GM23338 (cell line): ENCODE results near the gene SHISA8.

ENCODE experiments used
- CREB1 ChIP-seq: fragments of 250-450 bp; sonication (Bioruptor Pico); IDR thresholded peaks from 2 replicates; pipeline ENCODE4 v1.5.0; 2020; ENCODE audit warnings: low read depth, mild to moderate bottlenecking, moderate library complexity
- CTCF ChIP-seq, 2 experiments: fragments of 200-600 bp in 1 of 2; sonication (generic) in 1 of 2; conservative IDR thresholded peaks; 2 replicates each; pipeline versions ENCODE4 v1.5.1 to v1.6.1; 2016 to 2017; ENCODE audit warnings: antibody characterized with exemption in 2 of 2, low read depth in 2 of 2, mild to moderate bottlenecking in 2 of 2, moderate library complexity in 1 of 2
- ETS1 ChIP-seq: IDR thresholded peaks from 2 replicates; pipeline ENCODE4 v1.6.1; 2016; ENCODE audit warnings: antibody characterized with exemption
- EZH2 ChIP-seq: fragments of 200-600 bp; sonication (generic); IDR thresholded peaks from one replicate; pipeline ENCODE4 v1.8.0; 2017; ENCODE audit warnings: antibody characterized with exemption, mild to moderate bottlenecking, low read depth; ENCODE audit not compliant: unreplicated experiment
- EZH2phosphoT487 ChIP-seq: fragments of 200-600 bp; sonication (generic); IDR thresholded peaks from one replicate; pipeline ENCODE4 v1.8.1; 2018; ENCODE audit warnings: antibody characterized with exemption; ENCODE audit not compliant: unreplicated experiment
- JUNB ChIP-seq: IDR thresholded peaks from one replicate; pipeline ENCODE4 v1.6.1; 2016; ENCODE audit warnings: antibody characterized with exemption; ENCODE audit not compliant: unreplicated experiment
- NANOG ChIP-seq: IDR thresholded peaks from 2 replicates; pipeline ENCODE4 v1.6.1; 2016; ENCODE audit warnings: antibody characterized with exemption, borderline replicate concordance
- POLR2AphosphoS5 ChIP-seq: IDR thresholded peaks from 2 replicates; pipeline ENCODE4 v1.6.1; 2016; ENCODE audit warnings: antibody characterized with exemption, low read depth
- REST ChIP-seq: IDR thresholded peaks from one replicate; pipeline ENCODE4 v1.6.1; 2018; ENCODE audit warnings: antibody characterized with exemption; ENCODE audit not compliant: unreplicated experiment
- STAT1 ChIP-seq: IDR thresholded peaks from one replicate; pipeline ENCODE4 v1.6.1; 2016; ENCODE audit warnings: antibody characterized with exemption; ENCODE audit not compliant: unreplicated experiment
- ZNF114 ChIP-seq: fragments of 250-450 bp; sonication (Bioruptor Pico); IDR thresholded peaks from 2 replicates; pipeline ENCODE4 v1.5.0; 2020; ENCODE audit warnings: mild to moderate bottlenecking, moderate library complexity
- ZNF331 ChIP-seq: fragments of 250-450 bp; sonication (Bioruptor Pico); IDR thresholded peaks from 2 replicates; pipeline ENCODE4 v1.5.0; 2020; ENCODE audit warnings: low read depth, mild to moderate bottlenecking, moderate library complexity
- ZNF462 ChIP-seq: fragments of 250-450 bp; sonication (Bioruptor Pico); IDR thresholded peaks from 2 replicates; pipeline ENCODE4 v1.5.0; 2020; ENCODE audit warnings: mild to moderate bottlenecking, moderate library complexity

- TF ChIP-seq CTCF (conservative IDR thresholded peaks at IDR 0.05; ENCODE audit: low read depth in 2 of 2) = no peak
- no peak for TF ChIP-seq JUNB
- no peak for TF ChIP-seq ZNF331
- TF ChIP-seq REST = no peak
- no peak for TF ChIP-seq POLR2AphosphoS5
- no peak for TF ChIP-seq EZH2phosphoT487
- TF ChIP-seq ZNF114 (CRISPR knock-in tag) = no peak
- TF ChIP-seq EZH2 = no peak
- no peak for TF ChIP-seq STAT1
- no peak for TF ChIP-seq CREB1 (CRISPR knock-in tag)
- no peak for TF ChIP-seq ETS1
- TF ChIP-seq NANOG = no peak
- no peak for TF ChIP-seq ZNF462 (CRISPR knock-in tag)
These were observed 3.8 kb downstream of the SHISA8 start for GRCh38 chr22:41911001-41911611.
